Measurements from ENCODE around the gene OR10G3.

OR10G3 gene

DNA sequence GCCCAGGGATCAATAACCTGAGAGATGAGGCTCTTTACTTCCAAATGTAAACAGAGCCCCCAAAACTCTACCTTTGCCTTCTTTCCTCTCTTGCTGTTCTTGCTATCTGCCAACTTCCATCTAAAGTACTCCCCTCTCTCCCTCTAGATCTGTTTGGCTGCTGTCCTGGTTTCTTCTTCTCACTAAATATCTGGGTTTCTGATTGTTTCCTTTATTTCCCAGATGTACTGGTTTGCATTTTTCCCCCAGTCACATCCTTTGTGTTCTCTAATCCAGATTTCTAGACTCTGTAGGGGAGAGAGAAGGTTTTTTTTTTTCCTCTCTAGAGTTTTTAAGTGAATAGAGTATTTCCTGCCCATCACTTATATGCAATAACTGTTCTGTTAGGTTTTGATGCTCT is 46.6 kb downstream of the OR10G3 start:
- no peaks in the 10 kb centered on the region for H3K4me1 ChIP-seq (ENCODE audit: control insufficient read depth, insufficient read depth, low read length)
- no peak overlapping the region for H3K4me3 ChIP-seq (ENCODE audit: low read length)
- no peaks in the 10 kb centered on the region for H3K36me3 ChIP-seq (ENCODE audit: control insufficient read depth, insufficient read depth, low read length)
- H3K9me3 ChIP-seq (ENCODE audit: control insufficient read depth, low read length) = no peaks in the 10 kb centered on the region
- H3K27me3 ChIP-seq (ENCODE audit: control insufficient read depth, insufficient read depth, low read length) = peaks cover 25% of the 10 kb centered on the region
- no peak overlapping the region for H3K9ac ChIP-seq (ENCODE audit: low read length)

- H3K27me3 ChIP-seq (ENCODE audit: control insufficient read depth, insufficient read depth, low read length) = peaks cover 3% of the 10 kb centered on the region
- H3K4me1 ChIP-seq (ENCODE audit: control insufficient read depth, insufficient read depth, low read length) = no peaks in the 10 kb centered on the region
- no peak overlapping the region for H3K4me3 ChIP-seq (ENCODE audit: low read length)
- no peaks in the 10 kb centered on the region for H3K36me3 ChIP-seq (ENCODE audit: control insufficient read depth, insufficient read depth, low read length)
- no peak overlapping the region for H3K9ac ChIP-seq (ENCODE audit: low read length)
- no peaks in the 10 kb centered on the region for H3K9me3 ChIP-seq (ENCODE audit: control insufficient read depth, low read length)
These were observed 50.4 kb downstream of the OR10G3 start for GRCh38 chr14:21529515-21529914.

GRCh38 chr14:21528381-21529348 is 51.2 kb downstream of the OR10G3 start:
- no peaks in the 10 kb centered on the region for H3K36me3 ChIP-seq (ENCODE audit: control insufficient read depth, insufficient read depth, low read length)
- H3K4me1 ChIP-seq (ENCODE audit: control insufficient read depth, insufficient read depth, low read length) = no peaks in the 10 kb centered on the region
- H3K27me3 ChIP-seq (ENCODE audit: control insufficient read depth, insufficient read depth, low read length) = no peaks in the 10 kb centered on the region
- no peak overlapping the region for H3K4me3 ChIP-seq (ENCODE audit: low read length)
- H3K9ac ChIP-seq (ENCODE audit: low read length) = no peak overlapping the region
- no peaks in the 10 kb centered on the region for H3K9me3 ChIP-seq (ENCODE audit: control insufficient read depth, low read length)

DNA sequence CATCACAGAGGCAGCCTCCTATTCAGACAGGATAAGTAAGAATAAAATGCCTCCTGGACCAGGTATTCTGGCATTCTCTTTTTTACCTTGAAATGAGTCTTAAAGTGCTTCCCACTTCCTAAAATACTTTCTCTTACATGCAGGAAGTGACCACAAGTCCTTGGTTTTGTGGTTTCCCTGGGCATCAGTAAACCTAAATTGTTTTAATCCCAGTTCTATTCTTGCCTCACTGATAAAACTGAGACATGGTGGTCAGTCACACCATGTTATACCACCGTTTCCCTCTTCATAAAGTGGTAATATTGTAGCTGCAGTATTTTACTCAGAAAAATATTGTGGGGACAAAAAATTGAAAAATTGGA is 52.6 kb downstream of the OR10G3 start:
- H3K9ac ChIP-seq (ENCODE audit: low read length) = no peak overlapping the region
- no peak overlapping the region for H3K4me3 ChIP-seq (ENCODE audit: low read length)
- H3K27me3 ChIP-seq (ENCODE audit: control insufficient read depth, insufficient read depth, low read length) = no peaks in the 10 kb centered on the region
- no peaks in the 10 kb centered on the region for H3K4me1 ChIP-seq (ENCODE audit: control insufficient read depth, insufficient read depth, low read length)
- no peaks in the 10 kb centered on the region for H3K9me3 ChIP-seq (ENCODE audit: control insufficient read depth, low read length)
- no peaks in the 10 kb centered on the region for H3K36me3 ChIP-seq (ENCODE audit: control insufficient read depth, insufficient read depth, low read length)

DNA sequence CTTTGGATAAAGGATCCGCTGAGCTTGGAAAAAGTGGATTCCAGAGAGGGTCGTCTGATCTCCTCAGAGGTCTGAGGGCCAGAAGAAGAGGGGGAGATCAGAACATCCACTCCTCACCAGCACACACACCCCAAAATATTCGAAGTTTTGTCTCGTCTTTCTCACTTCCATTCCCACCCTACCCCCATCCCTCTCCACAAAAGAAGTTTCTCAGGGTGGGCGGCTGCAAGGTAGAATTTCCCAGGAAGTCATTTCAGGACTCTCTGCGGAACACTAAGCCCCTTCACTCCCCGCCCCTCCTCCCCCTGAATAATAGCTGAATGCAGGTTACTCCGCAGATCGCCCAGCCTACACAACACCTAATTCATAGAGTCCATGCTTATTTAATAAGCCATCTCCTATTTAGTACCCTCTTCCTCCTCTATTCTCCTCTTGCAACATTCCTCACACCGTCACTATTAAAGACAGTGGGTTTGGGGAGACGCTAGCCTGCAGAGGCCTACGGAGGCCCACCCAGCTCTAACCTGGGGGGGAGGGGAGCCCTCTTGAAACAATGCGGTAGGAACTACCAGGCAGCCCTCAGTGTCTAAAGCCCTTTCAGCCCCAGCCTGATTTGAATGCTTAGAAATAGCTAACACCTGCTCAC is 53.1 kb downstream of the OR10G3 start:
- Histone ChIP-seq H3K4me3 (ENCODE audit: low read length) (peak overlapping the region; percentile 17), H3K36me3 (ENCODE audit: control insufficient read depth, insufficient read depth, low read length) (no peaks in the 10 kb centered on the region), H3K9me3 (ENCODE audit: control insufficient read depth, low read length) (no peaks in the 10 kb centered on the region), H3K9ac (ENCODE audit: low read length) (peak overlapping the region; percentile 63), H3K4me1 (ENCODE audit: control insufficient read depth, insufficient read depth, low read length) (no peaks in the 10 kb centered on the region), H3K27me3 (ENCODE audit: control insufficient read depth, insufficient read depth, low read length) (no peaks in the 10 kb centered on the region)

- H3K36me3 ChIP-seq (ENCODE audit: control insufficient read depth, insufficient read depth, low read length) = no peaks in the 10 kb centered on the region
- no peaks in the 10 kb centered on the region for H3K9me3 ChIP-seq (ENCODE audit: control insufficient read depth, low read length)
- H3K4me3 ChIP-seq (ENCODE audit: low read length) = peak within 1 kb of the TSS; percentile 17
- peak within 1 kb of the TSS; percentile 63 for H3K9ac ChIP-seq (ENCODE audit: low read length)
- H3K27me3 ChIP-seq (ENCODE audit: control insufficient read depth, insufficient read depth, low read length) = no peaks in the 10 kb centered on the region
- no peaks in the 10 kb centered on the region for H3K4me1 ChIP-seq (ENCODE audit: control insufficient read depth, insufficient read depth, low read length)
These were observed 53.8 kb downstream of the OR10G3 start, which contains the start of gene SALL2 for GRCh38 chr14:21525962-21526671. Gene SALL2 (minus strand): TSS chr14:21526346. CDS start chr14:21526127, 219 bp downstream.

- Histone ChIP-seq H3K36me3 (ENCODE audit: control insufficient read depth, insufficient read depth, low read length) (no peaks in the 10 kb centered on the region), H3K4me3 (ENCODE audit: low read length) (no peak overlapping the region), H3K4me1 (ENCODE audit: control insufficient read depth, insufficient read depth, low read length) (no peaks in the 10 kb centered on the region), H3K27me3 (ENCODE audit: control insufficient read depth, insufficient read depth, low read length) (no peaks in the 10 kb centered on the region), H3K9me3 (ENCODE audit: control insufficient read depth, low read length) (no peaks in the 10 kb centered on the region), H3K9ac (ENCODE audit: low read length) (peak overlapping the region; percentile 63)
These were observed 54.3 kb downstream of the OR10G3 start for GRCh38 chr14:21525571-21525961.

GRCh38 chr14:21524575-21525490 is 55.0 kb downstream of the OR10G3 start:
- H3K4me3 ChIP-seq (ENCODE audit: low read length) = no peak overlapping the region
- H3K36me3 ChIP-seq (ENCODE audit: control insufficient read depth, insufficient read depth, low read length) = no peaks in the 10 kb centered on the region
- no peaks in the 10 kb centered on the region for H3K27me3 ChIP-seq (ENCODE audit: control insufficient read depth, insufficient read depth, low read length)
- no peaks in the 10 kb centered on the region for H3K9me3 ChIP-seq (ENCODE audit: control insufficient read depth, low read length)
- H3K9ac ChIP-seq (ENCODE audit: low read length) = peak overlapping the region; percentile 63
- no peaks in the 10 kb centered on the region for H3K4me1 ChIP-seq (ENCODE audit: control insufficient read depth, insufficient read depth, low read length)

- Histone ChIP-seq H3K9me3 (ENCODE audit: control insufficient read depth, low read length) (no peaks in the 10 kb centered on the region), H3K27me3 (ENCODE audit: control insufficient read depth, insufficient read depth, low read length) (no peaks in the 10 kb centered on the region), H3K9ac (ENCODE audit: low read length) (no peak overlapping the region), H3K36me3 (ENCODE audit: control insufficient read depth, insufficient read depth, low read length) (no peaks in the 10 kb centered on the region), H3K4me1 (ENCODE audit: control insufficient read depth, insufficient read depth, low read length) (no peaks in the 10 kb centered on the region), H3K4me3 (ENCODE audit: low read length) (no peak overlapping the region)
These were observed 56.7 kb downstream of the OR10G3 start for GRCh38 chr14:21523203-21523602.

DNA sequence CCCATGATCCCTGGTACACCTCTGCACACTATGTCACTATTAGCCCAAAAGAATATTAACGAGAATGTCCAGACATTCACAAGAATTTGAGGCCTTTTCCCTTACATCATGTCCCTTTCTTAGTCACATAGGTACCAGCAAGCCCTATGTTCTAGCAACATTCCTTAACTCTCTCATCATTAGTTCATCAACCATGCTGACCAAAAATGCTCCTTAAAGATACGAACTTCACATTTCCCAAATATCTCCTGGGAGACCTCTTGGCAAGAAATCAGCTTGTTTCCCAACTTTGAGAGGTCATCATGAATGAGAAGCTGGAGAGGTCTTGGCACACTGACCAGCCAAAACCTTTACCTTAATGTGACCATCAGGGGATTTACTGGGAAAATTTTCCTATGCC is 58.4 kb downstream of the OR10G3 start:
- H3K9ac ChIP-seq (ENCODE audit: low read length) = no peak overlapping the region
- H3K9me3 ChIP-seq (ENCODE audit: control insufficient read depth, low read length) = no peaks in the 10 kb centered on the region
- H3K4me3 ChIP-seq (ENCODE audit: low read length) = no peak overlapping the region
- H3K36me3 ChIP-seq (ENCODE audit: control insufficient read depth, insufficient read depth, low read length) = no peaks in the 10 kb centered on the region
- no peaks in the 10 kb centered on the region for H3K4me1 ChIP-seq (ENCODE audit: control insufficient read depth, insufficient read depth, low read length)
- H3K27me3 ChIP-seq (ENCODE audit: control insufficient read depth, insufficient read depth, low read length) = no peaks in the 10 kb centered on the region

DNA sequence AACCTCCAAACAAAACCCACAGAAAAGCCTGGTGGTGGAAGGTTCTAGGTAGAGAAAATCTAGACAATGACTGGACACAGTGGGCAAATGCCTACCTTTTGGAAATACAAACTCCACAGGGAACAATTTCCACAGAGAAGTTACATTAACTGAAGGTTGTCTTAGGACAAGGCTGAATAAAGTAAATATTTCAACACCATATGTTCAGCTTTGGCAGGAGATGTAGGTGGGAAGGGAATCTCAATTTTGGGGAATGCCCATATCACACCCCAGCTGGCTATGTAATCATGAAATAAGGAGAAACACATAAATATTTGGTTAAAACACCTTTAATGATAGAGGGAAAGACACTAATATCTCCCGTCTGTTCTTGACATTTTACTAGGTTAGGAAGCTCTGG is 59.1 kb downstream of the OR10G3 start:
- H3K9me3 ChIP-seq (ENCODE audit: control insufficient read depth, low read length) = no peaks in the 10 kb centered on the region
- no peaks in the 10 kb centered on the region for H3K27me3 ChIP-seq (ENCODE audit: control insufficient read depth, insufficient read depth, low read length)
- no peak overlapping the region for H3K9ac ChIP-seq (ENCODE audit: low read length)
- H3K36me3 ChIP-seq (ENCODE audit: control insufficient read depth, insufficient read depth, low read length) = no peaks in the 10 kb centered on the region
- no peaks in the 10 kb centered on the region for H3K4me1 ChIP-seq (ENCODE audit: control insufficient read depth, insufficient read depth, low read length)
- no peak overlapping the region for H3K4me3 ChIP-seq (ENCODE audit: low read length)

Data from mucosa of stomach (tissue), 1 donor.